Measurements from ENCODE around the gene SLC25A43.

SLC25A43 gene

GRCh38 chrX:119503484-119503861 lies 104.3 kb downstream of the SLC25A43 start:
- DNase-seq (ENCODE audit: insufficient read length, low spot score) (no peak), FAIRE-seq (no peak)
- TF ChIP-seq POLR2A (IDR thresholded peaks at IDR 0.05; ENCODE audit: low read depth, low read length) (no peak), TAF1 (IDR thresholded peaks at IDR 0.05; ENCODE audit: low read depth, low read length) (no peak), PAX5 (IDR thresholded peaks at IDR 0.05; ENCODE audit: insufficient read depth, low read length, severe bottlenecking) (no peak), POLR2AphosphoS5 (IDR thresholded peaks at IDR 0.05; ENCODE audit: low read depth, low read length) (no peak), POU2F2 (IDR thresholded peaks at IDR 0.05; ENCODE audit: low read depth, low read length) (no peak), SPI1 (IDR thresholded peaks at IDR 0.05; ENCODE audit: low read depth, low read length) (no peak)
